ENCODE measurements around the gene CLEC4G. TPM values are rescaled to one million over a fixed set of nuclear protein-coding genes. Genes with fewer than 3 reads are reported as not detected.

Gene CLEC4G
- total RNA-seq, 1 donor from 2014 or later = 2.9 TPM

DNA sequence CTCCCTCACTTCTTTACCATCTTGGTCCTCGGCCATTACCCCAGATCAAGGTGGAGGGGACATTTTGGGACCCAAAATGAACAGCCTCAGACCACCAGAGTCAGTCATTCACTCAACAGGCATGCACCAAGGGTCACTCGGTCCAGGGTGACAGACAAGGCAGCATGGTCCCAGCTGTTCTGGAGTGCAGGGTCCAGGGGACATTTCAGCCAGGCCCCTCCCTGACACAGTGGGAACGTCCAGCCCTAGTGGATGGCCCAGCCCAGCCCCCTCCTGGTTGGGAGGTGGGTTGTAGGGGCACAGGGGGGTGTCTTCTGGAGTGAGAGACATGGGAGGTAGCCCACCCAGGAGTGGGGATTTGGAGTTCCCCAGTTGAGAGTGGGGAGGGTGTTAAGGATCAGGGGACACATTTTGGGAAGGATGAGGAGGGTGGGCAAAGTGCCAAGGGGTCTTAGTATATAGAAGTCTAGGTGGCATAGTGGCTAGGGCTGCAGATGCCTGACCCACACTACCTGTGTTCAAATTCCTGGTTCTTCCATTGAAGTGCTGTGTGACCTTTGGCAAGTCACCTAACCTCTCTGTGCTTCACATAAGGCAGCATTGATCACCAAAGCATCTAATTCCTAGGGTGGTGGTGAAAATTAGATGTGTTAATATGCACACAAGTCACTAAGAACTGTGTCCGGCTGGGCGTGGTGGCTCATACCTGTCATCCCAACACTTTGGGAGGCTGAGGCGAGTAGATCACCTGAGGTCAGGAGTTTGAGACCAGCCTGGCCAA lies 27.4 kb downstream of the CLEC4G start:
- Histone ChIP-seq H3K4me1 (peaks cover 19% of the 10 kb centered on the region), H3K9me3 (no peaks in the 10 kb centered on the region), H3K27ac (no peak overlapping the region), H3K27me3 (ENCODE audit: low read depth) (peaks cover 9% of the 10 kb centered on the region), H3K4me3 (no peak overlapping the region), H3K36me3 (no peaks in the 10 kb centered on the region)
- ATAC-seq = no peak
- TF ChIP-seq, protein P1, sequence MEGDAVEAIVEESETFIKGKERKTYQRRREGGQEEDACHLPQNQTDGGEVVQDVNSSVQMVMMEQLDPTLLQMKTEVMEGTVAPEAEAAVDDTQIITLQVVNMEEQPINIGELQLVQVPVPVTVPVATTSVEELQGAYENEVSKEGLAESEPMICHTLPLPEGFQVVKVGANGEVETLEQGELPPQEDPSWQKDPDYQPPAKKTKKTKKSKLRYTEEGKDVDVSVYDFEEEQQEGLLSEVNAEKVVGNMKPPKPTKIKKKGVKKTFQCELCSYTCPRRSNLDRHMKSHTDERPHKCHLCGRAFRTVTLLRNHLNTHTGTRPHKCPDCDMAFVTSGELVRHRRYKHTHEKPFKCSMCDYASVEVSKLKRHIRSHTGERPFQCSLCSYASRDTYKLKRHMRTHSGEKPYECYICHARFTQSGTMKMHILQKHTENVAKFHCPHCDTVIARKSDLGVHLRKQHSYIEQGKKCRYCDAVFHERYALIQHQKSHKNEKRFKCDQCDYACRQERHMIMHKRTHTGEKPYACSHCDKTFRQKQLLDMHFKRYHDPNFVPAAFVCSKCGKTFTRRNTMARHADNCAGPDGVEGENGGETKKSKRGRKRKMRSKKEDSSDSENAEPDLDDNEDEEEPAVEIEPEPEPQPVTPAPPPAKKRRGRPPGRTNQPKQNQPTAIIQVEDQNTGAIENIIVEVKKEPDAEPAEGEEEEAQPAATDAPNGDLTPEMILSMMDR (IDR thresholded peaks at IDR 0.05) = no peak
- intact Hi-C loops (cut with DNase I) = no loop called here
- no peak for DNase-seq

DNA sequence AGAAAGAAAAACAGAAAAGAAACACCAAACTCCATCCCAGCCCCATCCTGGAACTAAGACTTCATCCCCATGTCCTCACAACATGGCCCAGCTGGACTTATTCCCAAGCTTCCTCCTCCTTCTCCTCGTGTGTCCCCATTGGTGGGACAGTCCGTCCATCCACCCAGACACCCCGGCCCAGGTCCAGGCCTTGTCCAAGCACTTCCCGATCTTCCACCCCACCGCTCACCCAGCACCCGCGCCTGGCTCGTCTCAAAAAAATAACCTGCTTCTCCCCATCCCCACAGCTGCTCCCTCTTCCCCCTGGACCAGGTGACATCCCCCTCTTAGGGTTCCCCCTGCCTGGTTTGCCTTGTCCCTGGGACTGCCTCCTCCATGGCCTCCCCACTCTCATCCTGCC lies 28.6 kb downstream of the CLEC4G start:
- DNase-seq (no peak), ATAC-seq (no peak)
- Histone ChIP-seq H3K27me3 (ENCODE audit: low read depth) (peaks cover 17% of the 10 kb centered on the region), H3K36me3 (no peaks in the 10 kb centered on the region), H3K27ac (no peak overlapping the region), H3K4me3 (no peak overlapping the region), H3K9me3 (no peaks in the 10 kb centered on the region), H3K4me1 (peaks cover 19% of the 10 kb centered on the region)
- TF ChIP-seq, protein P1 (IDR thresholded peaks at IDR 0.05) = no peak
- intact Hi-C loops (cut with DNase I) = no loop called here

DNA sequence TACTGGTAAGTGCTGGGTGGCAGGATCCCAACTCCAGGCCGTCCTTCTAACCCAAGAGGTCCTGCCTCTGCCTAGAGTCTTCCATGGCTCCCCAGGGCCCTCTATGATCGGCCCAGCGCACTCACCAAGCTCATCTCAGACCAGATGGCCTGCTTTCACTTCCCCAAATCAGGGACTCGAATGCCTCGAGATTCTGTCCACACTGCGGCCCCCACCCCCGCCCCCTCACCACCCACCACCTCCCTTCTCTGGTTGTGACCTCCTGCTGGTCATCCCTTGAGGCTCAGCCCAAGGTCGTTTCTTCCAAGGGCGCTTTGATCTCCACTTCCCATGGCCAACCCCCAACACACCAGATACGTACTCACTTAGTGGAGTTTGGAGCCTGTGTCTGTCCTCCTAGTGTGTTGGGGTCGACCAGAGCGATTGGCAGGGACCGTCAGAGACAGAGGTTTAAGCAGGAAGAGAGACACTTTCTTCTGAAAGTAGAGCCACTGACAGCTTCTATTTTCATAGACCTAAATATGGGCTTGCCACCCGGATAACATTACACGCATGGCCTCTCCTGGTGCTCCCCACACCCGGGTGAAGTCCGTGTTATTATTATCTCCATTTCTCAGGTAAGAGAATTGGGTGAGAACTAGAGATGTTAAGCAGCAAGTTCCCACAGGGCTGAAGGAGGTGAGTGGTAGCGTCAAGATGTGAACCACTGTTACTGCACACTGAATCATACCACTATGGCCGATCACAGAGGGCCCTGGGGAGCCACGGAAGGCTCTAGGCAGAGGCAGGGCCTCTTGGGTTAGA lies 30.1 kb downstream of the CLEC4G start, which contains the start of gene FCER2:
FCER2 (minus strand) TSS at position 478 of the 804 bp plus-strand sequence. CDS start 2,371 bp downstream, outside the sequence.
- ATAC-seq = no peak
- Histone ChIP-seq H3K36me3 (no peaks in the 10 kb centered on the region), H3K4me1 (peaks cover 10% of the 10 kb centered on the region), H3K9me3 (no peaks in the 10 kb centered on the region), H3K27ac (no peak within 1 kb of the TSS), H3K27me3 (ENCODE audit: low read depth) (peaks cover 28% of the 10 kb centered on the region), H3K4me3 (no peak within 1 kb of the TSS)
- TF ChIP-seq, protein P1 (IDR thresholded peaks at IDR 0.05) = no peak
- intact Hi-C loops (cut with DNase I) = no loop called here
- DNase-seq = no peak

DNA sequence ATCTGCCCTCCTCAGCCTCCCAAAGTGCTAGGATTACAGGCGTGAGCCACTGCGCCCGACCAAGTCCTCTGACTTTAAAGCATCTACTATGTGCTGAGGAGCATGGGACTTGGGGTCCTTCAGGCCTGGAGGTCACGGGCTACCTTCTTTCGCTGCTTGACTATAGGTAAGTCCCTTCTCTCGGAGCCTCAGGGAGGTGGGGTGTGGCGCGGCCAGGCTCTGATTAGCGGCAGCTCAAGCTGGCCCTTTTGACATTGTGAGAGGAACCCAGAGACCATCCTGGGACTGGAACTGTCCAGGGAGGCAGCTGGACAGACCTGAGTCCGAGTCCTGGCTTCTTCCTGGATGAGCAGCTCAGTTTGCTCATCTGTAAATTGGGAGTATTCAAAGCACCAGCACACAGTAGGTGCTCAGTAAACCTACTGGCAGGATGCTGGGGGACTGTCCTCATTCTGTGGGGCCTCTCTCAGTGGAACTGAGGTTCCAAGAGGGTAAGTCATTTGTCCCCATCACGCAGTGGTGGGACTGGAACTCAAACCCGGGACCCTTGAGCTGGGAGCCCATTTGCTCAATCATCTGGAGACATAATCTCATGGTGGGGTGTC lies 30.8 kb downstream of the CLEC4G start:
- H3K27me3 ChIP-seq (ENCODE audit: low read depth) = peaks cover 33% of the 10 kb centered on the region
- intact Hi-C loops (cut with DNase I) = no loop called here
- TF ChIP-seq, protein P1 (IDR thresholded peaks at IDR 0.05) = no peak

More for the DNA sequence above, 30.8 kb downstream of the CLEC4G start:
- H3K36me3 ChIP-seq = no peaks in the 10 kb centered on the region
- DNase-seq = no peak
- H3K4me1 ChIP-seq = peaks cover 3% of the 10 kb centered on the region
- no peaks in the 10 kb centered on the region for H3K9me3 ChIP-seq
- ATAC-seq = no peak
- H3K4me3 ChIP-seq = no peak overlapping the region
- H3K27ac ChIP-seq = no peak overlapping the region
